DOHH2 (cell line): Measurements from ENCODE around the gene CHN2.

ENCODE experiments used
- H3F3A ChIP-seq: fragments of 200-600 bp; sonication (generic), shearing (Covaris generic); 2 replicates; pipeline ENCODE4 v1.6.0; 2016; ENCODE audit warnings: antibody characterized with exemption, mild to moderate bottlenecking; ENCODE audit not compliant: control insufficient read depth, insufficient read depth
- H3K27ac ChIP-seq: fragments of 200-600 bp; sonication (generic); 2 replicates; pipeline ENCODE4 v1.5.1; 2014; ENCODE audit warnings: low read depth, mild to moderate bottlenecking, low read length, moderate library complexity
- H3K27me3 ChIP-seq: fragments of 200-600 bp; sonication (generic); 2 replicates; pipeline ENCODE4 v1.6.1; 2014; ENCODE audit warnings: mild to moderate bottlenecking, low read length, mixed read lengths; ENCODE audit not compliant: control insufficient read depth
- H3K36me3 ChIP-seq: fragments of 200-600 bp; sonication (generic); 2 replicates; pipeline ENCODE4 v1.6.1; 2014; ENCODE audit warnings: mild to moderate bottlenecking, low read length, moderate library complexity, mixed read lengths; ENCODE audit not compliant: control insufficient read depth
- H3K4me1 ChIP-seq: fragments of 200-600 bp; sonication (generic); 2 replicates; pipeline ENCODE4 v1.6.1; 2014; ENCODE audit warnings: mild to moderate bottlenecking, low read length, mixed read lengths; ENCODE audit not compliant: control insufficient read depth
- H3K4me2 ChIP-seq: fragments of 200-600 bp; sonication (generic); 2 replicates; pipeline ENCODE4 v1.6.0; 2014; ENCODE audit warnings: mild to moderate bottlenecking, low read length, moderate library complexity
- H3K4me3 ChIP-seq: fragments of 200-600 bp; sonication (generic); 2 replicates; pipeline ENCODE4 v1.5.1; 2014; ENCODE audit warnings: mild to moderate bottlenecking, low read length, mixed read lengths
- H3K79me2 ChIP-seq: fragments of 200-600 bp; sonication (generic); 2 replicates; pipeline ENCODE4 v1.6.1; 2014; ENCODE audit warnings: mild to moderate bottlenecking, low read length, mixed read lengths; ENCODE audit not compliant: control insufficient read depth
- H3K9me2 ChIP-seq: fragments of 200-600 bp; sonication (generic); replicated peaks from 2 replicates; pipeline ENCODE4 v1.6.1; 2014; ENCODE audit warnings: mild to moderate bottlenecking, low read length, mixed read lengths; ENCODE audit not compliant: control insufficient read depth
- H3K9me3 ChIP-seq: fragments of 200-600 bp; sonication (generic); 2 replicates; pipeline ENCODE4 v1.6.1; 2014; ENCODE audit warnings: antibody characterized with exemption, low read length, mixed read lengths; ENCODE audit not compliant: control insufficient read depth, insufficient read depth
- H4K20me1 ChIP-seq: fragments of 200-600 bp; sonication (generic); 2 replicates; pipeline ENCODE4 v1.6.0; 2014; ENCODE audit warnings: low read depth, mild to moderate bottlenecking, antibody characterized with exemption, low read length, moderate library complexity; ENCODE audit not compliant: control insufficient read depth, insufficient read depth
- EZH2phosphoT487 ChIP-seq: fragments of 200-600 bp; sonication (generic); IDR thresholded peaks from 2 replicates; pipeline ENCODE4 v1.6.1; 2017; ENCODE audit warnings: borderline replicate concordance, mild to moderate bottlenecking, antibody characterized with exemption, low read length, moderate library complexity, mixed read lengths
- TF ChIP-seq, protein P1 (sequence below): fragments of 200-600 bp; sonication (generic); IDR thresholded peaks from one replicate; pipeline ENCODE4 v1.5.1; 2014; ENCODE audit warnings: antibody characterized with exemption, mild to moderate bottlenecking, low read depth, low read length; ENCODE audit not compliant: poor library complexity, severe bottlenecking

CHN2 gene

DNA sequence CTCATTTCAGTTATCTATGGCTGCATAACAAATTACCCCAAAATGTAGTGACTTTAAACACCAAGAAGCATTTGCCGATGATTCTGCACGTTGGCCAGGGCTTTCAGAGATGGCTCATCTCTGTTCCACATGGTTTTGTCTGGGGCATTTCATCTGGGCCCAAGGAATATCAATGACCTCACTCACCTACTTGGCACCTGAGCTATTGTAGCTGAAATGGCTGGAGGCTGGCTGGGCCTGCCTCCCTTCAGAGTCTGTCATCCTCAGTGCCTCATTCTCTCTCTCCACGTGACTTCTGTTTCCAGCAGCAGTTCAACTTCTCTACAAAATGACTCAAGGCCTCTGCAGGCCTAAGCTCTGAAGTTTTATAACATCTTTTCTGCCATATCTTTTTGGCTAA lies 249.7 kb downstream of the CHN2 start:
- H3K36me3 ChIP-seq, result no peaks in the 10 kb centered on the region
- TF ChIP-seq, protein P1, sequence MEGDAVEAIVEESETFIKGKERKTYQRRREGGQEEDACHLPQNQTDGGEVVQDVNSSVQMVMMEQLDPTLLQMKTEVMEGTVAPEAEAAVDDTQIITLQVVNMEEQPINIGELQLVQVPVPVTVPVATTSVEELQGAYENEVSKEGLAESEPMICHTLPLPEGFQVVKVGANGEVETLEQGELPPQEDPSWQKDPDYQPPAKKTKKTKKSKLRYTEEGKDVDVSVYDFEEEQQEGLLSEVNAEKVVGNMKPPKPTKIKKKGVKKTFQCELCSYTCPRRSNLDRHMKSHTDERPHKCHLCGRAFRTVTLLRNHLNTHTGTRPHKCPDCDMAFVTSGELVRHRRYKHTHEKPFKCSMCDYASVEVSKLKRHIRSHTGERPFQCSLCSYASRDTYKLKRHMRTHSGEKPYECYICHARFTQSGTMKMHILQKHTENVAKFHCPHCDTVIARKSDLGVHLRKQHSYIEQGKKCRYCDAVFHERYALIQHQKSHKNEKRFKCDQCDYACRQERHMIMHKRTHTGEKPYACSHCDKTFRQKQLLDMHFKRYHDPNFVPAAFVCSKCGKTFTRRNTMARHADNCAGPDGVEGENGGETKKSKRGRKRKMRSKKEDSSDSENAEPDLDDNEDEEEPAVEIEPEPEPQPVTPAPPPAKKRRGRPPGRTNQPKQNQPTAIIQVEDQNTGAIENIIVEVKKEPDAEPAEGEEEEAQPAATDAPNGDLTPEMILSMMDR, result no peak
- TF ChIP-seq EZH2phosphoT487, result no peak
- H3K27me3 ChIP-seq, result no peaks in the 10 kb centered on the region
- no peaks in the 10 kb centered on the region for H3K79me2 ChIP-seq
- H3K4me1 ChIP-seq, result no peaks in the 10 kb centered on the region
- H3K4me3 ChIP-seq, result no peak overlapping the region
- no peak overlapping the region for H3K27ac ChIP-seq
- H3K4me2 ChIP-seq, result no peak overlapping the region
- no peaks in the 10 kb centered on the region for H4K20me1 ChIP-seq
- no peaks in the 10 kb centered on the region for H3F3A ChIP-seq
- no peaks in the 10 kb centered on the region for H3K9me2 ChIP-seq
- no peaks in the 10 kb centered on the region for H3K9me3 ChIP-seq

DNA sequence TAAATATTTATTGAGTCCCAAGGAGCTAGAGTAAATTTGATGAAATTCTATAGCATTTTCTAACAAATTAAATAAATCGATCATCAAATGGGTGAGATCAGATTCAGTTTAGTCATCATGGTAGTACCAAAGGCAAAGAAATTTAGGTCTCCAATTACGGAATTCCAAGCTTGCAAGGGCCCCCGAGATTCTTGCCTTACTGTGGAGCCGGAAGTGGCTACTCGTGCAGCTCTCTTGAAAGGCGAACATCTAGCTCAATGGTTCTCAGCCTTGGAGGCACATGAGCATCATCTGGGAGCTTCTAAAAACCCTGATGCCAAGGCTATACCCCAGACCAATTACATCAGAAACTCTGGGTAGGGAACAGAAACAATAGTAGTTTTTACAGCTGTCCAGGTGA lies 251.2 kb downstream of the CHN2 start:
- Histone ChIP-seq H3F3A (no peaks in the 10 kb centered on the region), H3K4me1 (no peaks in the 10 kb centered on the region), H3K36me3 (no peaks in the 10 kb centered on the region), H3K27me3 (no peaks in the 10 kb centered on the region), H4K20me1 (no peaks in the 10 kb centered on the region), H3K4me3 (no peak overlapping the region), H3K9me3 (no peaks in the 10 kb centered on the region), H3K79me2 (no peaks in the 10 kb centered on the region), H3K4me2 (no peak overlapping the region), H3K27ac (no peak overlapping the region), H3K9me2 (no peaks in the 10 kb centered on the region)
- TF ChIP-seq, protein P1, result no peak
- no peak for TF ChIP-seq EZH2phosphoT487

DNA sequence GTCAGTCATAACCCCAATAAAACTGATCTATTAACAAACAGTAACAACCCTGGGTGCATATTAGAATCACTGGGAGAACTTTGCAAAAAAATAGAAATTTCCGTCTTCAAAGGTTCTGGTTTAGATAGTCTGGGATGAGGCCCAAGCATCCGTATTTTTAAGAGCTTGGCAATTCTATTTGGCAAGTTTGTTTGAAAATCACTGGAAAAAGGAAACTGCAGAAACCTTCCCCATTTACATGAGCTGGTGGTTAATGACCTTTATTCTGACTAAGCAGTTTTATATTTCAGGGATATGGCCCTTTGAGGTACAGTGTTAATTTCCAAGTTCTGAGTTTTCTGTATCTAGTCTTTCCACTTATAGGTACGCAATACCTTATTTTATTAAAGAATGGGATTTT lies 253.3 kb downstream of the CHN2 start:
- Histone ChIP-seq H3K79me2 (no peaks in the 10 kb centered on the region), H3K27me3 (no peaks in the 10 kb centered on the region), H4K20me1 (no peaks in the 10 kb centered on the region), H3K4me3 (no peak overlapping the region), H3K9me3 (no peaks in the 10 kb centered on the region), H3K9me2 (no peaks in the 10 kb centered on the region), H3K4me1 (no peaks in the 10 kb centered on the region), H3K36me3 (no peaks in the 10 kb centered on the region), H3F3A (no peaks in the 10 kb centered on the region), H3K27ac (no peak overlapping the region), H3K4me2 (no peak overlapping the region)
- TF ChIP-seq EZH2phosphoT487, result no peak
- TF ChIP-seq, protein P1, result no peak
